ENCODE data around the gene NDUFB11. TPM values are rescaled to one million over a fixed set of nuclear protein-coding genes. Genes with fewer than 3 reads are reported as not detected.

Gene NDUFB11
- total RNA-seq, 1 experiment from 2014 or later, result 110 TPM

DNA sequence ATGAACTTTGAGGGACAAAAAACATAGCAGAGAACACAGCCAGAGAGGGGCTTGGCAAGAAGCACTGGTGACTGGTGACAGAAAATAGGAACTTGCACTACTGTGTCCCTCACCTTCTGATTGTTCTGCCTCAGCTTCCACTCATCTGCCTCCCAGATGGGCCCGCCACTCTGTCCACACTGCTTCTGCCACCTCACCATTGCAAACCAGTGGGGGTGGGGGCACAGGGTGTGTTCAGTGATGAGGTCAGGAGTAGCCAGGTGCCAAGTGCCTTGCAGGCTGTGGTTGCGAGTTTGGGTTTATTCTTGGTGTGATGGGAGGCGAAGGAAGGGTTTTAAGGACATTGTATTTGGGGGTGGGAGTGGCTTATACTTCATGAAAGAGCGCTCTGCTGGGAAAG is 40.0 kb upstream of the NDUFB11 start:
- ATAC-seq (no peak), DNase-seq (ENCODE audit: low spot score) (no peak)
- peaks cover 3% of the 10 kb centered on the region; the same call in 1 of the 2 replicates for H3K4me1 Mint-ChIP-seq
- H3K27me3 Mint-ChIP-seq (ENCODE audit: low read depth), result no peaks in the 10 kb centered on the region
- ChIA-PET POLR2A (no interaction called here), CTCF (no interaction called here)
- H3K27ac Mint-ChIP-seq, result no peak overlapping the region
- no peaks in the 10 kb centered on the region for H3K9me3 Mint-ChIP-seq
- TF ChIP-seq ZNF416 (CRISPR knock-in tag; IDR thresholded peaks at IDR 0.05), result no peak
- no peak for TF ChIP-seq GABPB1 (CRISPR knock-in tag; IDR thresholded peaks at IDR 0.05)
- TF ChIP-seq JUN (CRISPR knock-in tag; IDR thresholded peaks at IDR 0.05), result no peak
- TF ChIP-seq TEAD1 (CRISPR knock-in tag; IDR thresholded peaks at IDR 0.05), result no peak
- TF ChIP-seq HMGA2 (CRISPR knock-in tag; IDR thresholded peaks at IDR 0.05), result no peak
- TF ChIP-seq, protein P1, sequence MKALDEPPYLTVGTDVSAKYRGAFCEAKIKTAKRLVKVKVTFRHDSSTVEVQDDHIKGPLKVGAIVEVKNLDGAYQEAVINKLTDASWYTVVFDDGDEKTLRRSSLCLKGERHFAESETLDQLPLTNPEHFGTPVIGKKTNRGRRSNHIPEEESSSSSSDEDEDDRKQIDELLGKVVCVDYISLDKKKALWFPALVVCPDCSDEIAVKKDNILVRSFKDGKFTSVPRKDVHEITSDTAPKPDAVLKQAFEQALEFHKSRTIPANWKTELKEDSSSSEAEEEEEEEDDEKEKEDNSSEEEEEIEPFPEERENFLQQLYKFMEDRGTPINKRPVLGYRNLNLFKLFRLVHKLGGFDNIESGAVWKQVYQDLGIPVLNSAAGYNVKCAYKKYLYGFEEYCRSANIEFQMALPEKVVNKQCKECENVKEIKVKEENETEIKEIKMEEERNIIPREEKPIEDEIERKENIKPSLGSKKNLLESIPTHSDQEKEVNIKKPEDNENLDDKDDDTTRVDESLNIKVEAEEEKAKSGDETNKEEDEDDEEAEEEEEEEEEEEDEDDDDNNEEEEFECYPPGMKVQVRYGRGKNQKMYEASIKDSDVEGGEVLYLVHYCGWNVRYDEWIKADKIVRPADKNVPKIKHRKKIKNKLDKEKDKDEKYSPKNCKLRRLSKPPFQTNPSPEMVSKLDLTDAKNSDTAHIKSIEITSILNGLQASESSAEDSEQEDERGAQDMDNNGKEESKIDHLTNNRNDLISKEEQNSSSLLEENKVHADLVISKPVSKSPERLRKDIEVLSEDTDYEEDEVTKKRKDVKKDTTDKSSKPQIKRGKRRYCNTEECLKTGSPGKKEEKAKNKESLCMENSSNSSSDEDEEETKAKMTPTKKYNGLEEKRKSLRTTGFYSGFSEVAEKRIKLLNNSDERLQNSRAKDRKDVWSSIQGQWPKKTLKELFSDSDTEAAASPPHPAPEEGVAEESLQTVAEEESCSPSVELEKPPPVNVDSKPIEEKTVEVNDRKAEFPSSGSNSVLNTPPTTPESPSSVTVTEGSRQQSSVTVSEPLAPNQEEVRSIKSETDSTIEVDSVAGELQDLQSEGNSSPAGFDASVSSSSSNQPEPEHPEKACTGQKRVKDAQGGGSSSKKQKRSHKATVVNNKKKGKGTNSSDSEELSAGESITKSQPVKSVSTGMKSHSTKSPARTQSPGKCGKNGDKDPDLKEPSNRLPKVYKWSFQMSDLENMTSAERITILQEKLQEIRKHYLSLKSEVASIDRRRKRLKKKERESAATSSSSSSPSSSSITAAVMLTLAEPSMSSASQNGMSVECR (CRISPR knock-in tag; IDR thresholded peaks at IDR 0.05; ENCODE audit: borderline replicate concordance), result no peak
- TF ChIP-seq EMX1 (CRISPR knock-in tag; IDR thresholded peaks at IDR 0.05), result no peak
- no peak for TF ChIP-seq ZBTB21 (CRISPR knock-in tag; IDR thresholded peaks at IDR 0.05; ENCODE audit: borderline replicate concordance)
- TF ChIP-seq NR2C2 (CRISPR knock-in tag; IDR thresholded peaks at IDR 0.05), result no peak
- TF ChIP-seq, protein P2, sequence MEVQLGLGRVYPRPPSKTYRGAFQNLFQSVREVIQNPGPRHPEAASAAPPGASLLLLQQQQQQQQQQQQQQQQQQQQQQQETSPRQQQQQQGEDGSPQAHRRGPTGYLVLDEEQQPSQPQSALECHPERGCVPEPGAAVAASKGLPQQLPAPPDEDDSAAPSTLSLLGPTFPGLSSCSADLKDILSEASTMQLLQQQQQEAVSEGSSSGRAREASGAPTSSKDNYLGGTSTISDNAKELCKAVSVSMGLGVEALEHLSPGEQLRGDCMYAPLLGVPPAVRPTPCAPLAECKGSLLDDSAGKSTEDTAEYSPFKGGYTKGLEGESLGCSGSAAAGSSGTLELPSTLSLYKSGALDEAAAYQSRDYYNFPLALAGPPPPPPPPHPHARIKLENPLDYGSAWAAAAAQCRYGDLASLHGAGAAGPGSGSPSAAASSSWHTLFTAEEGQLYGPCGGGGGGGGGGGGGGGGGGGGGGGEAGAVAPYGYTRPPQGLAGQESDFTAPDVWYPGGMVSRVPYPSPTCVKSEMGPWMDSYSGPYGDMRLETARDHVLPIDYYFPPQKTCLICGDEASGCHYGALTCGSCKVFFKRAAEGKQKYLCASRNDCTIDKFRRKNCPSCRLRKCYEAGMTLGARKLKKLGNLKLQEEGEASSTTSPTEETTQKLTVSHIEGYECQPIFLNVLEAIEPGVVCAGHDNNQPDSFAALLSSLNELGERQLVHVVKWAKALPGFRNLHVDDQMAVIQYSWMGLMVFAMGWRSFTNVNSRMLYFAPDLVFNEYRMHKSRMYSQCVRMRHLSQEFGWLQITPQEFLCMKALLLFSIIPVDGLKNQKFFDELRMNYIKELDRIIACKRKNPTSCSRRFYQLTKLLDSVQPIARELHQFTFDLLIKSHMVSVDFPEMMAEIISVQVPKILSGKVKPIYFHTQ (CRISPR knock-in tag; IDR thresholded peaks at IDR 0.05), result no peak
- H3K4me3 Mint-ChIP-seq, result no peak overlapping the region
- peaks cover 16% of the 10 kb centered on the region for H3K36me3 Mint-ChIP-seq

- ATAC-seq (no peak), DNase-seq (ENCODE audit: low spot score) (no peak)
- Mint-ChIP-seq H3K27me3 (ENCODE audit: low read depth) (no peaks in the 10 kb centered on the region), H3K4me1 (peaks cover under 1% of the 10 kb centered on the region; the same call in 1 of the 2 replicates), H3K4me3 (no peak overlapping the region), H3K27ac (no peak overlapping the region), H3K9me3 (no peaks in the 10 kb centered on the region), H3K36me3 (peaks cover 27% of the 10 kb centered on the region)
- ChIA-PET CTCF (no interaction called here), POLR2A (no interaction called here)
- TF ChIP-seq SOX15 (CRISPR knock-in tag; IDR thresholded peaks at IDR 0.05) (no peak), OVOL2 (CRISPR knock-in tag; IDR thresholded peaks at IDR 0.05; ENCODE audit: borderline replicate concordance) (no peak), GRHL2 (CRISPR knock-in tag; IDR thresholded peaks at IDR 0.05; ENCODE audit: insufficient replicate concordance, severe bottlenecking) (no peak), PRRX2 (CRISPR knock-in tag; IDR thresholded peaks at IDR 0.05) (no peak), GTF2I (CRISPR knock-in tag; conservative IDR thresholded peaks at IDR 0.05) (no peak), ELF4 (CRISPR knock-in tag; IDR thresholded peaks at IDR 0.05; ENCODE audit: low read depth) (no peak), ZNF219 (CRISPR knock-in tag; IDR thresholded peaks at IDR 0.05; ENCODE audit: borderline replicate concordance) (no peak), E2F4 (CRISPR knock-in tag; IDR thresholded peaks at IDR 0.05; ENCODE audit: borderline replicate concordance, low read depth) (no peak), TEAD1 (CRISPR knock-in tag; IDR thresholded peaks at IDR 0.05) (no peak), CREB1 (CRISPR knock-in tag; IDR thresholded peaks at IDR 0.05) (no peak), USF2 (CRISPR knock-in tag; IDR thresholded peaks at IDR 0.05) (no peak), IRF1 (CRISPR knock-in tag; IDR thresholded peaks at IDR 0.05) (no peak), SMAD3 (CRISPR knock-in tag; IDR thresholded peaks at IDR 0.05; ENCODE audit: borderline replicate concordance) (no peak), E2F1 (CRISPR knock-in tag; IDR thresholded peaks at IDR 0.05) (no peak)
- TF ChIP-seq, protein P3, sequence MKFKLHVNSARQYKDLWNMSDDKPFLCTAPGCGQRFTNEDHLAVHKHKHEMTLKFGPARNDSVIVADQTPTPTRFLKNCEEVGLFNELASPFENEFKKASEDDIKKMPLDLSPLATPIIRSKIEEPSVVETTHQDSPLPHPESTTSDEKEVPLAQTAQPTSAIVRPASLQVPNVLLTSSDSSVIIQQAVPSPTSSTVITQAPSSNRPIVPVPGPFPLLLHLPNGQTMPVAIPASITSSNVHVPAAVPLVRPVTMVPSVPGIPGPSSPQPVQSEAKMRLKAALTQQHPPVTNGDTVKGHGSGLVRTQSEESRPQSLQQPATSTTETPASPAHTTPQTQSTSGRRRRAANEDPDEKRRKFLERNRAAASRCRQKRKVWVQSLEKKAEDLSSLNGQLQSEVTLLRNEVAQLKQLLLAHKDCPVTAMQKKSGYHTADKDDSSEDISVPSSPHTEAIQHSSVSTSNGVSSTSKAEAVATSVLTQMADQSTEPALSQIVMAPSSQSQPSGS (CRISPR knock-in tag; IDR thresholded peaks at IDR 0.05; ENCODE audit: borderline replicate concordance, low read depth), result no peak
Measured at GRCh38 chrX:47182106-47182700, 37.7 kb upstream of the NDUFB11 start.
